ENCODE results near the gene SDK1. TPM values are rescaled to one million over a fixed set of nuclear protein-coding genes. Genes with fewer than 3 reads are reported as not detected.

SDK1 gene
- total and polyA plus RNA-seq, 2 of the 8 experiments (the other 6 are each of a cell fraction or from before 2014, with no cell fraction given), result 3.3 to 7.2 TPM

- no peak for TF ChIP-seq KDM5A (IDR thresholded peaks at IDR 0.05; ENCODE audit: low read length)
- TF ChIP-seq TAF7 (optimal IDR thresholded peaks at IDR 0.05; ENCODE audit: borderline replicate concordance, low read depth, low read length), result no peak
- TF ChIP-seq USF2 (IDR thresholded peaks at IDR 0.05; ENCODE audit: low read length), result no peak
- TF ChIP-seq EGR1 (IDR thresholded peaks at IDR 0.05; ENCODE audit: borderline replicate concordance, low read depth, low read length), result no peak
Measured at GRCh38 chr7:4009211-4010060, 708.4 kb downstream of the SDK1 start (continued).
